Activated T-cell treated with anti-CD3 and anti-CD28 coated beads for 1 hour (primary cell): ENCODE measurements around the gene ATRIP.
"Not testable (repeated sequence)": the region's sequence is repeated elsewhere in the genome, so short reads cannot be mapped to it uniquely, and the experiment has no call there.

Experiments
- DNase-seq: peaks from one replicate; pipeline ENCODE4 v3.0.0-alpha.2; 2020; ENCODE audit warnings: low read depth

The ATRIP gene

DNA sequence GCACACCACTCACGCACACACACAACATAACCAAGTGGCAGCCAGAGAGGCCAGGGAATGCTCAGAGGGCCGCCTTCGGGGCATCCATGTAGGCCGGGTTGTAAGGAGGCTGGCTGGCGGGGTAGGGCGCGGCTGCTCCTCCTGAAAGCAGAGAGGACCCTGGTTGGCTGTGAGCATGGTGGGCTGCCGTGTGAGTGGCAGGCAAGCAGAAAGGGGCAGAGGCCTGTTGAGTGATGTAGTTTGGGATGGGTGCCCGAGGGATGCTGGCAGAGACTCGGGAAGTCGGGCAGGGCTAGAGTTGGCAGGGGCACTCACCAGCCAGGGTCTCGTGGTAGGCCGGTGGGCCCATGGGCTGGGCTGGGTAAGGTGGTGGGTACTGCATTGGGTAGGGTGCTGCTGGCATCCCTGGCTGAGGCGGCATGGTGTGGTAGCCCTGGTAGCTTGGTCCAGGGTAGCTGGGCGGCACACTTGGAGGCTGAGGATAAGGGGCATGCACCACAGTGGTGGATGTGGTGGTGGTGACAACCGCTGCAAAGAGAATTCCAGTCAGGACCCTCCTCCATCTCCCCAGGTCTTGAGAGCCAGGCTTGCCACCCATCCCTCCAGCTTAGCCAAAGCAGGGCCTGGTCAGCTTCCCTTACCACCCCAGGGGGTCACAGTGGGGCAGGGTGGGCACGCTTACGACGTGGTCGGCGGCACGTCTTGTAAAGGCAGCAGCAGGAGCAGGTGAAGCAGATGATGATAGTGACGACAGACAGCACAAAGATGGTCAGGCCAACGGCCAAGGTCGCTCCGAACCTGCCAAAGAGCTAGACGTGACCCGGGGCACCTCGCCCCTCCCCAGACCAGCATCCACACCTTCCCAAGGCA lies 22.7 kb downstream of the ATRIP start:
- no peak for DNase-seq

DNA sequence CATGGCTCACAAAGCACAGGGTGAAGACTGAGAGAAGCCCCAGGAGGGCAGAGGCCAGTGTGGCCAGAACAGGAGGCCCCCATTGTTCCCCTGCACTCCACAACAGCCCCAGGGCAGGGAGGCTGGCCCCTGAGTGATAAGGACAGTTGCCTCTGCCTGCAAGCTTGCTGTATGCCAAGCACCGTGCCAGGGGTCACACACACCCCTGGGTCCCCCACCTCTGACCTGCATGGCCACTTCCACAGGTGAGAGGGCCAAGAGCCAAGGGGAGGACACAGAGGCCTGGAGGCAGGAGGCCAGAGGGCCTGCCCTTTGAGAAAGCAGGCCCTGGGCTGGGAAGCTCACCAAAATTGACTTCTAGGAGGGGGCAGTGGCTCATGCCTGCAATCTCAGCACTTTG lies 23.7 kb downstream of the ATRIP start:
- no peak for DNase-seq

DNA sequence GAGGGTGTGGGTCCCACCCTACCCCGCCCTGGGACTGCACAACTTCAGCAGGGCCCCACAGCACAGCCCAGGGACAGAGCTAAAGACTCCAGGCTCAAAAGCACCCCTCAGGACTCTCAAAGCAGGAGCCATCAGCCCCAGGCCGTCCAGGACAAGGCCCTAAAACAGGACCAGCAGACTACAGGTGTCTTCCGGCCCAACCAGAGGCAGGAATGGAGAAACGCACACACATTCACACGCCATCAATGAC lies 26.1 kb downstream of the ATRIP start:
- DNase-seq, result no peak

DNA sequence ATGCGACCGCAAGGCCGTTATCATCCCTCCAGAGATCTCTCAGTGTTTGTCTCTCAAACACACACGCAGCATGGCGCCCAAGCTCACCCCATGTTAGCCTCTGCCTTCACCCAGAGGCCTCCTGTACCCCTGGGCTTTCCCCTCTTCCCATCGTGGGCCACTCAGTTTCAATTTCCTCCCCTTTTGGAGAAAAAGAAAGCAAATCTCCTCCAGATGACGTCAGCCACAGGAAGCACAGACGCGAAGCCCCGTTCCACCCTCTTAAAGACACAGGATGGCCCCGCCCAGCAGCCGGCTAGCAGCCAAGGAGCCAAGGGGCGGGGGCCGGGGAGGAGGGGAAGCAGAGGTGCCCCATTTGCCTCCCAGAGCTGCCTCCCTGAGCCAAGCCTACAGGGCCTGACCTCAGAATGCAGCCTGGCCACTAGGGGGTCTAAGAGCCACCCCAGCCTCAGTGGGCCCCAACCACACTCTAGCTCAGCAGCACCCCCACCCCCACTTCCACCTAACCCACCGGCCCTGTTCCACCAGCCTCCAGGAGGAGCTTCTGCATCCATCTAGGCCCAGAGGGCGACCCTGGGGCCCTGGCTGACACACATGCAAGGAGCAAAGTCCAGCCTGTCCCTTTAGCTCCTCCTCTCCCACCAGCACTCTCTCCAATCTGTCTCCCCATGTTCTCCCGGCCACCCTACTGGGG lies 26.5 kb downstream of the ATRIP start:
- peak; percentile 94 for DNase-seq

DNA sequence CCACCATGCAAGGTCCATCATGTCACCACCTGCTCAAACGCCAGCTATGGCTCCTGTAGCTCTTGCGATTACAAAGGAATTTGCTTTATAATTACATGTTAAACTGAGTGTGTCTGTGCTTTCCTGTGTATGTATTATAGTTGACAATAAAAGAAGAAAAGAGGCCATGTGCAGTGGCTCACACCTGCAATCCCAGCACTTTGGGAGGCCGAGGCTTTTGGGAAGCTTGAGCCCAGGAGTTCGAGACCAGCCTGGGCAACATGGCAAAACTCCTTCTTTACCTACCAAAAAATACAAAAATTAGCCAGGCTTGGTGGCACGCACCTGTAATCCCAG lies 27.0 kb downstream of the ATRIP start:
- DNase-seq, result no peak

DNA sequence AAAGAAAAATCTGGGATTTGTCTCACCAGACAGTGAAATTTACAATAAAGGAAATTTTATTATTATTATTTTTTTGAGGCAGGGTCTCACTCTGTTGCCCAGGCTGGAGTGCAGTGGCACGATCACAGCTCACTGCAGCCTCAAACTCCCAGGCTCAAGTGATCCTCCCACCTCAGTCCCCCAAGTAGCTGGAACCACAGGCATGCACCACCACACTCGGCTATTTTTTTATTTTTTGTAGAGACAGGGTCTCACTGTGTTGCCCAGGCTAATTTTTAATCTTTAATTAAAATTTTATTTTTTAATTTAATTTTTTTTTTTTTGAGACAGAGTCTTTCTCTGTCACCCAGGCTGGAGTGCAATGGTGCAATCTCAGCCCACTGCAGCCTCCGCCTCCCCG lies 27.5 kb downstream of the ATRIP start:
- not testable (repeated sequence) for DNase-seq

DNA sequence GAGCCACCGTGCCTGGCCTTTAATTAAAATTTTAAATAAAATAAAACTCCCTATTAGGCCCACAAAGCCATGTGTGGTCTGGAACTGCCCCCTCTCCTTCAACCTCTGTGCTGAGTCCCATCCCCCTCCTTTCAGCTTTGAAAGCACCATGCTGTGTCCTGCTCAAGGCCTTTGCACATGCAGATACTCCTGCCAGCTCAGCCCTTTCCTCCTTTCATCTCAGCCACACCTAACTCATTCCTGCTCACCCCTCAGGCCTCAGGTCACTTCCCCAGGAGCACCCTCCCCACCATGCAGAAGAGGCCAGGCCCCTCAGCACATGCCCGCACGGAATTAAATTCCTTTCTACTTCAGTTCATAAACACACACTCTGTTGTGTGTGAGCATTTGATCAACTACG lies 28.1 kb downstream of the ATRIP start:
- no peak for DNase-seq

DNA sequence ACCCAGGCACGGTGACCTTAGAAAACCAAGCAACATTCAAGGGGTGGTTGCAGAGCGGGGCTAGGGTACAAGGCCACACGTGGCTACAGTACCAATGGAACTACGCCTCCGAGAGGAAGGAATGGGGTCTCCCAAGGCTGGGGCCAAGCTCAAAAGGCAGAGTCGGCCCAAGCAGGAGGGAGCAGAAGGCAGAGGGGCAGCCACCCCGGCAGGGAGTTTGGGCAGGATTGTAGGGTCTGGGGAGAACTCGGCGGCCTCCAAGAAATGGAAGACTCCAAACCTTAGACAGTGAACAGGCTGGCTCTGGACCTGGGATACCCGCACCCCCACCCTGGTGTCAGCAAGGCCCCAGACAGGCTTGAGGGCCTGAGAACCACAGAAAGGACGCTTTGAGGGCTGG lies 28.7 kb downstream of the ATRIP start:
- DNase-seq, result no peak

DNA sequence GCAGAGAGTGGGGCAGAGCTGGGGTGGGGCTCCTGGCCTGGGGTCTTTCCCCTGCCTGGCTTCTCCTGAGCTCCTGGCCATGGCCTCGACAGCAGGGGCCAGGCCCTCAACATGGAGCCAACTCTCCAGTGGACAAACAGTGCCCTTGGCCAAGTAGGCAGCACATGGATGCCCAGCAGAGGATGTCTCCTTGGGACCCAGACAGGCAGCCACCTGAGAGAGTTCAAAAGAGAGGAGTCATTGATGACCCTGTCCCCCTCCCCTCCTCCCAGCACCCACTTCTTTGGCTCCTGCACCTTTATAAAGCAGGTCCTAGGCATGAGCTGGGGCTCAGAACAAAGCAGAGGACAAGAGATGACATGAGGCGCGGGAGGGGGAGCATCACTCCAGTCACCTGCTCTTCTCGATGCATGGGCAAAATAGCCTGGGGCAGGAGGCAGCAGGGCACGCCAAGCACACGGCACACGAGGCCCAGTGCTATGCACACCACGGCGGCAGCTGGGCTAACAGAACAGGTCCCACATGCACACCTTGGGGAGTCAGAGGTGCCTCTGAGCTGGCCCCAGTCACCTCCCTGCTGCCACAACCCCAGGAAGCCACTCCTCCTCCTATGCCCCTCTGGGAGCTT lies 30.0 kb downstream of the ATRIP start:
- DNase-seq, result no peak

DNA sequence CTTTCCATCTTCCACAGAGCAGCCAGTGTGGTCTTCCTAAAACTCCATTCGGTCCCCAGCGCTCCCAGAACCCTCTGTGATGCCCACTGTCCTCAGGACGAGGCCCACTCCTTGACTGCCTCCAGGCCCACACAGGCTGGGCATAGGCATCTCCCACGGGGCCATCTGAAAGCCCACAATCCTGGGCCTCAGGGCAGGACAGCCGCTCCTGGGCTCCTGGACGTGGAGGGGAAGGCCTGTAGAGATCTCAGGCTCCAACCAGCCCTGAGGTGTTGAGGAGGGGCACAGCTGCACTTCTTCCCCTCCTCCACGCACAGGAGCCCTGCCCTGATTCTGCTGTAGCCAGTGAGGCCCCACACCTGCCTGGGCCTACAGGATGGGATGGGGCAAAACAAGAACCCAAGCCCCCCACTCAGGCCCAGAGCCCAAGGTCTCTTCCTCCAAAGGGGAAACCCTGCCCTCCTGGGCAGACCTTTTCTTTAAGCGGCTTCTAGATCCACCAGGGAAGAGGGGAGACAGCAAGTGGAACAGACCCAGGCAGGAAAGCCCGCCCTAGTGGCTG lies 31.5 kb downstream of the ATRIP start:
- no peak for DNase-seq

DNA sequence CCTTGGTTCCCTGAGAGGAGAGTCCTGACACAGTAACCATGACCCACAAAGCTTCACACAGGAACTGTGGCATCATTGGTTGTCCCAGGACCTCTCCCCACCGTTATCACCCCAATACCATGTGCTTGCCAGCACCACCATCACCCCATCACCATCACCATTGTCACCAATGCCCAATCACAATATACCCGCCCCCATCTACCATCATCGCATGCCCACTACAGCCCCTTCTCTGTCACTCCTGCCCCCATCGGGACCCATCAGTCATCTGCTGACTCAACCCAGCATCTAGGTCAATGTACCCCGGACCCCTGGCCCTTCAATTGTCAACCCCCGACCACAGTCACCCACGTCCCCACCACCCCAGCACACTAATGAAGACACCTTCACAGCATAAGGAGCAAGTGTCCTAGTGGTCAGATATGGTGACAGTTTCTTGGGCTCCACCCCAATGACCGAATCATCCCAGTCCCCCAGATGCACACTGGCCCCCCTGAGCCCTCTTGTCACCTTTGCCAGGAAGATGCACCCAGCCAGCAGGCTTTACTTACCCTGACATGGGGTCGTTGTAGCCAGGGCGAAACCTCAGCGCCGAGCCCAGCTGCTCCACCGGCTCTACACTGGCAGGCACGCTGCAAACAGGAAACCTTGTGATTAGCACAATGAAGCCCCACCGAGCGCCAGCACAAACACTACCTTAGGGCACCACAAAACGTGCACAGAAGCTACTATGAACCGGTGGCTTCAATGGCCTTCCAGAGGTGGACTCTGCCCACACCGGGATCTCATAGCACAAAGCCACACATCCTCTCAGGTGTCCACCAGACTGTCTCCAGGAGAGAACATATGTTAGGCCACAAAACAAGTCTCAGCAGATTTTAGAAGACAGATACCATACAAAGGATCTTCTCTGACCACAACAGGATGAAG lies 32.4 kb downstream of the ATRIP start:
- no peak for DNase-seq

DNA sequence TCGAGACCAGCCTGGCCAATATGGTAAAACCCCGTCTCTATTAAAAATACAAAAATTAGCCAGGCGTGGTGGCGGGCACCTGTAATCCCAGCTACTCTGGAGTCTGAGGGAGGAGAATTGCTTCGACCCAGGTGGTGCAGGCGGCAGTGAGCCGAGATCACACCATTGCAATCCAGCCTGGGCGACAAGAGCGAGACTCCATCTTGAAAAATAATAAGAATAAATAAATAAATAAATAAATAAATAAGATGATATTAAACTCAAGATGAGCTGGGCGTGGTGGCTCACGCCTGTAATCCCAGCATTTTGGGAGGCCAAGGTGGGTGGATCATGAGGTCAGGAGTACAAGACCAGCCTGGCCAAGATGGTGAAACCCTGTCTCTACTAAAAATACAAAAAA lies 34.4 kb downstream of the ATRIP start:
- DNase-seq, result not testable (repeated sequence)

DNA sequence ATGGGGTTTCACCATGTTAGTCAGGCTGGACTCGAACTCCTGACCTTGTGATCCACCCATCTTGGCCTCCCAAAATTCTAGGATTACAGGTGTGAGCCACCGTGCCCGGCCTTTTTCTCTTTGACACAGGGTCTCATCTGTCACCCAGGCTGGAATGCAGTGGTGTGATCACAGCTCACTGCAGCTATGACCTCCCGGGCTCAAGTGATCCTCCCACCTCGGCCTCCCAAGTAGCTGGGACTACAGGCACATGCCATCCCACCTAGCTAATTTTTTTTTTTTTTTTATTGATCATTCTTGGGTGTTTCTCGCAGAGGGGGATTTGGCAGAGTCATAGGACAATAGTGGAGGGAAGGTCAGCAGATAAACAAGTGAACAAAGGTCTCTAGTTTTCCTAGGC lies 36.3 kb downstream of the ATRIP start:
- DNase-seq, result not testable (repeated sequence)

DNA sequence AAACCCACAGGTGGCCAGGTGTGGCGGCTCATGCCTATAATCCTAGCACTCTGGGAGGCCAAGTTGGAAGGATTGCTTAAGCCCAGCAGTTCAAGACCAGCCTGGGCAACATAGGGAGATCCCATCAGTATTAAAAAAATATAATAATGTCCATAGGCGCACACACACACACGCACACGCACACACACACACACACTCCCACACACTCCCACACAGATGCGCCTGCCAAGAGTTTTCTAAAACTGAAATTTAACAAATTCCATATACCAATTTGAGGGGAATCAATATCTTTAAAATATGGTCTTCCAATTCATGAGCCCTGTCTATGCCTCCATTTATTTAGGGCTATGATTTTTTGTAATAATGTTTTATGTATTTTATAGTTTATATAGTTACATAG lies 40.4 kb downstream of the ATRIP start:
- no peak for DNase-seq

DNA sequence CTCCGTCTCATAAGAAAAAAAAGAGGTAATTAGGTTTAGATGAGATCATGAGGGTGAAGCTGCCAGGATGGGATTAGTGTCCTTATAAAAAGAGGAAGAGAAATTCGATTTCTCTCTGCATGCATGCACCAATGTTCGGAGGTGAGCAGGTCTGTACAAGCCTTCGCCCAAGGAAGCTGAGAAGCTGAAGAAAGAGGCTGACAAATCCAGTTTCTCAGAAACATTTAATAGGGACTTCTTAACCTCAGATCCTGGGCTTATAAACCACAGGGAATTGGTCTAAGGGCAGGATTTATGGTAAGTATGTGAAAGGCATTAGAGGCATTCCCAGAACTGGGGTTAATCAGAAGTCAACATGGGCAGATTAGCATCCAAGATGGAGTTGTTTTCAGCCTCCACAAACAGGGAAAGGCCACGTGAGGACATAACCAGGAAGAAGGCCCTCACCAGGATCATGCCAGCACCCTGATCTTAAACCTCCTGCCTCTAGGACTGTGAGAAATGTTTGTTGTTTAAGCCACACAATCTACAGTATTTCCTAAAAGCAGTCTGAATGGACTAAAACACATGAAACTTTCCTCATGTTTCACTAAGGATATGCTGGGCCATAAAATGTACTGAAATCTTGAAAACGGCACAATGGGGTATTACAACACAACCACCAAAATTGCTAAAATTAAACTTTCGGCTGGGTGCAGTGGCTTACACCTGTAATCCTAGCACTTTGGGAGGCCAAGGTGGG lies 46.1 kb downstream of the ATRIP start:
- DNase-seq, result no peak

DNA sequence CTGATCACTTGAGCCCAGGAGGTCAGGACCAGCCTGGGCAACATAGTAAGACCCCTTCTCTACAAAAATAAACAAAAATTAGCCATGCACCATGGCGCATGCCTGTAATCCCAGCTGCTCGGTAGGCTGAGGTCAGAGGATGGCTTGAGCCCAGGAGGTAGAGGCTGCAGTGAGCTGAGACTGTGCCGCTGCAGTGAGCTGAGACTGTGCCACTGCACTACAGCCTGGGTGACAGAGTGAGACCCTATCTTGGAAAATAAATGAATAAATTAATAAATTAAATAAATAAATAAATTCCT lies 46.6 kb downstream of the ATRIP start:
- no peak for DNase-seq

DNA sequence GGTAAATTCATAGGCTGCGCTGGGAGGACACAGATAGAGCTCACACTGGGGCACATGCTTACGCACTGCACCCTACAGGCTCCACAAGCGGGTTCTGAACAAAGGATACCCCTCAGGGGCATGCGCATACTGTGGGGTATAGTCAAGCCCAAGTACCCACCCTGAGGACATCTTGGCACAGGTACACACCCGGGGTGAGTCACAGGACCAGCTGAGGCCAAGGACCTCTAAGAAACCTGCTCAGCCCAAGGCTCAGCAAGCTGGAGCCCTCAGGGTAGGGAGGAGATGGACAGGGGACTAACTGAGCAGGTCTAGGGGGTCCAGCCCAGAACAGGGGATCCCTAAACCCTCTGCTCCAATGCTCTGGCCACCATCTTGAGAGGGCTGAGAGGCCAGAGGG lies 54.1 kb downstream of the ATRIP start:
- no peak for DNase-seq

DNA sequence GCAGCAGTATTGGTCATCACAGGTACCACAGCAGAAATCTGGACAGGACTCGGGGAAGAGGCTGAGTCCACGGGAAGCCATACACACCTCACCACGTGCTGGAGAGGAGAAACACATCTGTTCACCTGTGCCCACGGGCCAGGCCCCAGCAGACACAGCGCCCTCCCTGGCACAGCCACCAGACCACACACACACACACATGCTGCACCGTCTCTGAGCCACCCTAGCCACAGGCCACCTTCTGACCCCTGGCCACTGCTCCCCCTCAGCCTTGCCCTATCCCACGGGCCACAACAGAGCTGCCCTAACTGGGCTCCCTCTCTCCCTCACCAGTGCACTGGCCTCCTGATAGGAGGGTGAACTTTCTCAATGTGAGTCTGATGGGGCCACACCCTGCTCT lies 54.7 kb downstream of the ATRIP start:
- no peak for DNase-seq

DNA sequence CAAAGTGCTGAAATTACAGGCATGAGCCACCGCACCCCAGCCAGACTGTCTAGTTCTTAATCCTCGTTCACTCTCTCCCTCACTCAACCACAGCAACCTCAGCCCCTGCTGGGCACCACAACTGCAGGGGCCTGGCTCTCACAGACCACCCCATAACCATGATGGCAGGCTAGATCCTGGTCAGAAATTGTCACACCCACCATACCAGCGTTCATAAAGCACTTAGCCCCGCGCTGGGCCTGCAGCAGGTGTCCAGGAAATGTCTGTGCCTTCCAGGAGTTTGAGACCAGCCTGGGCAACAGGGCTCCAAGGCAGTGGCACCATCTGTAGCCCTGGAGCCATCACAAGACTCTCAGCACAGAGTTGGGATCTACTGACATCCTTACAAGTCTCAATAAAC lies 55.6 kb downstream of the ATRIP start:
- DNase-seq, result no peak

DNA sequence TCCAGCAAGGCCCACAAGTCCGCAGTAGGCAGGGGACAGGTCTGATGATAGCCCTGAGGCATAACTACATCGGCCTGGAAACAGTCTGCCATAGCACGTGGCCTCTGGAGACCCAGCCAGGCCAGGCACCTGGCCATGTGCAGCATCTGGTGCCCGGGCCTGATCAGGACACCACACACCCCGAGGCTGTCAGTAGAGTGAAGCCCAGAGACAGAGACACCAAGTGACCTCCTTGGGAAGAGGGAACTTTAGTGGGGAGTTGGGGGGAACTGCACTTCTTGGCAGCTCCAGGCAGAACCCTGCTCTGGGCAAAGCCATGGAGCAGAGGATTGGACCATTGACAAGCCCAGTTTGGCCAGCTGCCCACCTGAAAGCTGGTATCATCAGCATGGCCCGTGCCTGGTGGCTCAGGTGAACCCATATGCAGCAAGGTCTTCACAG lies 56.2 kb downstream of the ATRIP start:
- no peak for DNase-seq

DNA sequence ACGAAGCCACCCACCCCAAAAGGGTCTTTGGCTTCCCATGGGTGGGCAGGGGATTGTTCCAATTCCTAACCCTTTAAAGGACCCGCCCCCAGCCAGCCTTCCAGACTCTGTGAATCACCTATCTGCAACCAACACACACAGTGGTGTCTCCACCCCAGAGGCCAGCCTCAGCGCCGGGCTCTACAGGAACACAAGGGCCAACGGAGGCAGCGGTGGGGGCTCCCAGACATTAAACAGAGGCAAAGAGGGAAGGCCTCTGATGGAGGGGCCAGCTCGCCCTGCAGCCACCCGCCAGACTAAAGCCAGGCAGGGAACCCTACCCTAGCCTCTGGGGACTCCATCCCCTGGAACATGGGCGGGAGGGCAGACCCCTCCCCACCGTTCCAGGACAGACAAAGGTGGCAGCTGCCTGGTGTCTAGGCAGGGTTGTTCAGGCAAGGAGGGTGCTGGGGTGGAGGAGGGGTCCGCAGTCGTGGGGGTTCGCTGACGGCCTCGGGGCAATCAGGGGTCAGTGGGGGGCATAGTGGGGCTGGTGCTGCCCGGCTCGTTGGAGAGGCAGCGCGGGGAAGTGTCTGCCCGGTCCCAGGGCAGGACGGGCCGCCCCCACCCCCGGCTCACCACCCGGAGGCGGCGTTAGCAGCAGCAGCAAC lies 57.0 kb downstream of the ATRIP start:
- no peak for DNase-seq
